HepG2 (cell line): ENCODE data around the gene RNGTT. TPM values are rescaled to one million over a fixed set of nuclear protein-coding genes. Genes with fewer than 3 reads are reported as not detected.

Experiments
- ATAC-seq: fragments of 200-7000 bp; cut with Tn5 transposase; 3 replicates; pipeline ENCODE4 v1.9.1; 2020; ENCODE audit warnings: mild to moderate bottlenecking, moderate library complexity
- BruUV-seq: library from RNA; stranded (reverse); fragments of 400-500 nt; replicated peaks from 2 replicates; lab custom pipeline; 2021; lab: Mats Ljungman, UMichigan
- CTCF ChIA-PET: fragments of 300-600 bp; formaldehyde crosslinking; extraction: SDS; loops from one replicate; lab custom pipeline; 2021; ENCODE audit warnings: low total read pairs, inconsistent platforms, low intra/inter-chr PET ratio; lab: Yijun Ruan, JAX
- POLR2A ChIA-PET: fragments of 350-600 bp; sonication (Branson Sonifier 250); formaldehyde crosslinking; loops from one replicate; lab custom pipeline; 2020; ENCODE audit warnings: antibody characterized with exemption, inconsistent platforms; lab: Yijun Ruan, JAX
- DNase-seq: peaks from one replicate; pipeline ENCODE4 v3.0.0-alpha.2; 2015; ENCODE audit warnings: low spot score
- FAIRE-seq: peaks from 3 replicates; lab custom pipeline; 2011; peaks lifted over from hg19 to GRCh38; lab: Jason Lieb, UNC
- H2AFZ ChIP-seq: one replicate; pipeline ENCODE4 v1.6.1; 2011; ENCODE audit warnings: low read length, inconsistent platforms
- H3K27ac ChIP-seq: fragments of 300-600 bp; 3 replicates; pipeline ENCODE4 v1.8.0; 2011; ENCODE audit warnings: mixed run types, mild to moderate bottlenecking, mixed read lengths, low read length, inconsistent platforms; ENCODE audit not compliant: insufficient read depth; ENCODE audit errors: extremely low read length
- H3K27me3 ChIP-seq, 2 experiments: fragments of 200-600 bp in 1 of 2; 2 replicates in 1 of 2; 3 replicates in 1 of 2; pipeline versions ENCODE4 v1.6.0 to v1.8.0; 2011; ENCODE audit warnings: low read length in 2 of 2, mild to moderate bottlenecking in 2 of 2, moderate library complexity in 2 of 2, inconsistent platforms in 1 of 2; ENCODE audit not compliant: insufficient read depth in 2 of 2, control insufficient read depth in 1 of 2
- H3K36me3 ChIP-seq, 2 experiments: fragments of 200-600 bp in 1 of 2; replicated peaks in 1 of 2; 2 replicates in 1 of 2; 3 replicates in 1 of 2; pipeline versions ENCODE4 v1.5.1 to v1.8.0; 2011; ENCODE audit warnings: low read length in 2 of 2, inconsistent platforms in 1 of 2; ENCODE audit not compliant: insufficient read depth in 2 of 2, control insufficient read depth in 1 of 2
- H3K4me1 ChIP-seq: 2 replicates; pipeline ENCODE4 v1.5.1; 2012; ENCODE audit warnings: low read length, inconsistent platforms; ENCODE audit not compliant: insufficient read depth
- H3K4me2 ChIP-seq: 2 replicates; pipeline ENCODE4 v1.6.0; 2011; ENCODE audit warnings: low read depth, low read length, inconsistent platforms
- H3K4me3 ChIP-seq, 3 experiments: fragments of 200-600 bp in 1 of 3; sonication (generic), shearing (Covaris generic) in 1 of 3; replicated peaks in 1 of 3; 2 replicates each; pipeline ENCODE4 v1.5.1; 2011 to 2016; ENCODE audit warnings: low read length in 3 of 3, inconsistent platforms in 2 of 3, low read depth in 2 of 3, mild to moderate bottlenecking in 2 of 3, control low read depth in 1 of 3, mixed read lengths in 1 of 3; ENCODE audit not compliant: insufficient read depth in 1 of 3
- H3K79me2 ChIP-seq: one replicate; pipeline ENCODE4 v1.6.1; 2011; ENCODE audit warnings: low read length, inconsistent platforms; ENCODE audit not compliant: insufficient read depth
- H3K9ac ChIP-seq: 2 replicates; pipeline ENCODE4 v1.6.0; 2011; ENCODE audit warnings: mild to moderate bottlenecking, low read depth, low read length, inconsistent platforms; ENCODE audit not compliant: insufficient read depth
- H3K9me3 ChIP-seq: 2 replicates; pipeline ENCODE4 v1.5.1; 2012; ENCODE audit warnings: mild to moderate bottlenecking, low read length
- H4K20me1 ChIP-seq: 2 replicates; pipeline ENCODE4 v1.6.0; 2011; ENCODE audit warnings: inconsistent platforms, mild to moderate bottlenecking, low read length, moderate library complexity; ENCODE audit not compliant: insufficient read depth
- ATAD3A ChIP-seq: sonication (generic); formaldehyde crosslinking; IDR thresholded peaks from 2 replicates; pipeline ENCODE4 v1.4.0; 2020; ENCODE audit warnings: missing genetic modification reagents
- CBX5 ChIP-seq: sonication (generic); formaldehyde crosslinking; IDR thresholded peaks from 2 replicates; pipeline ENCODE4 v1.4.0; 2020; ENCODE audit warnings: missing genetic modification reagents, borderline replicate concordance
- FOXA1 ChIP-seq, 2 experiments: fragments of 450-650 bp in 1 of 2; sonication (generic) in 1 of 2; formaldehyde crosslinking in 1 of 2; IDR thresholded peaks; 2 replicates each; pipeline versions ENCODE4 v1.4.0 to v1.6.1; 2016 to 2020; ENCODE audit warnings: missing genetic modification reagents in 1 of 2
- HBP1 ChIP-seq: IDR thresholded peaks from 2 replicates; pipeline ENCODE4 v1.6.1; 2016; ENCODE audit warnings: low read depth, control low read depth
- IRF2 ChIP-seq: IDR thresholded peaks from 2 replicates; pipeline ENCODE4 v1.6.1; 2018; ENCODE audit warnings: missing genetic modification reagents, missing compliant biosample characterization
- MAFK ChIP-seq, 2 experiments: IDR thresholded peaks in 1 of 2; conservative IDR thresholded peaks in 1 of 2; 2 replicates each; pipeline ENCODE4 v1.6.1; 2011; ENCODE audit warnings: improper control_type of control experiment in 2 of 2, low read length in 2 of 2
- MZF1 ChIP-seq: sonication (generic); formaldehyde crosslinking; IDR thresholded peaks from 2 replicates; pipeline ENCODE4 v1.8.1; 2023; ENCODE audit warnings: mild to moderate bottlenecking, missing genetic modification reagents, borderline replicate concordance
- SIN3B ChIP-seq: fragments of 150-350 bp; IDR thresholded peaks from 2 replicates; pipeline ENCODE4 v1.6.1; 2014; ENCODE audit warnings: low read length
- ZBTB42 ChIP-seq: sonication (generic); formaldehyde crosslinking; IDR thresholded peaks from 2 replicates; pipeline ENCODE4 v1.5.0; 2020; ENCODE audit warnings: mild to moderate bottlenecking, missing genetic modification reagents
- ZHX1 ChIP-seq: sonication (generic); formaldehyde crosslinking; IDR thresholded peaks from 2 replicates; pipeline ENCODE4 v1.8.1; 2022; ENCODE audit warnings: low read depth, mild to moderate bottlenecking, missing genetic modification reagents
- ZNF232 ChIP-seq: sonication (generic); formaldehyde crosslinking; IDR thresholded peaks from 2 replicates; pipeline ENCODE4 v1.4.0; 2020; ENCODE audit warnings: missing genetic modification reagents, borderline replicate concordance
- ZNF781 ChIP-seq: sonication (generic); formaldehyde crosslinking; IDR thresholded peaks from 2 replicates; pipeline ENCODE4 v1.5.1; 2020; ENCODE audit warnings: borderline replicate concordance, mild to moderate bottlenecking, missing genetic modification reagents; ENCODE audit errors: not compliant biosample characterization
- WGBS: methylation state at CpG from one replicate; pipeline ENCODE4 v1.1.6; 2017; ENCODE audit warnings: low lambda C conversion rate; 5-methylcytosine and 5-hydroxymethylcytosine counted together
- in situ Hi-C: cut with HindIII; loops from 2 replicates; pipeline ENCODE4 v1.10.0; 2017; ENCODE audit warnings: low pct_unique_long_range_greater_than_20kb; ENCODE audit not compliant: extremely low pct_ligation_motif_present
- intact Hi-C: fragments of 100-400 bp; cut with micrococcal nuclease; formaldehyde crosslinking; loops from one replicate; pipeline ENCODE4 v1.10.0; 2022; ENCODE audit not compliant: unreplicated experiment
- polyA plus RNA-seq, 8 experiments: library from polyadenylated mRNA; depleted of rRNA in 3 of 8; stranded (reverse) in 7 of 8; unstranded in 1 of 8; fragments of >200 nt; fragmentation: Illumina TruSeq in 4 of 8; extraction: Trizol in 4 of 8; gene quantifications; 2 replicates each; pipeline versions ENCODE4 v1.2.1 to v1.2.3, GENCODE V29; 2011 to 2016; ENCODE audit warnings: low read depth in 4 of 8, missing spikeins in 1 of 8, mixed read lengths in 1 of 8; ENCODE audit not compliant: insufficient read depth in 1 of 8
- total RNA-seq, 5 experiments: library from RNA; depleted of rRNA; stranded (reverse); fragments of >200 nt; fragmentation: Illumina TruSeq; extraction: Trizol; gene quantifications; 2 replicates each; pipeline ENCODE4 v1.2.3, GENCODE V29; 2016; ENCODE audit warnings: low read depth in 1 of 5

Gene RNGTT
- total and polyA plus RNA-seq, 2 of the 13 experiments (the other 11 are each of a cell fraction or from before 2014, with no cell fraction given): 6.0 to 22.6 TPM

- TF ChIP-seq MZF1: no peak
- TF ChIP-seq ZNF781 (CRISPR knock-in tag): no peak
- TF ChIP-seq FOXA1 (IDR thresholded peaks at IDR 0.05): no peak
- no peak for TF ChIP-seq FOXA1 (CRISPR knock-in tag; IDR thresholded peaks at IDR 0.05)
- no peak for TF ChIP-seq IRF2
- no peak for TF ChIP-seq ZNF232 (CRISPR knock-in tag)
- TF ChIP-seq ATAD3A (CRISPR knock-in tag): no peak
- no peak for TF ChIP-seq SIN3B
- no peak for TF ChIP-seq ZHX1
- TF ChIP-seq HBP1 (CRISPR knock-in tag): no peak
- TF ChIP-seq ZBTB42 (CRISPR knock-in tag): no peak
Measured at GRCh38 chr6:88764081-88764480, 199.3 kb downstream of the RNGTT start (continued).

GRCh38 chr6:88763160-88763559 is 200.3 kb downstream of the RNGTT start:
- no peak for TF ChIP-seq CBX5
- TF ChIP-seq MAFK (conservative IDR thresholded peaks at IDR 0.05 in 1 of 2, IDR thresholded peaks at IDR 0.05 in 1 of 2; ENCODE audit: low read length in 2 of 2): peak; percentile 3 to 38; a peak in 1 of 4 replicates
- FAIRE-seq (no peak), ATAC-seq (no peak), DNase-seq (no peak)
- no peaks in the 10 kb centered on the region for H3K4me1 ChIP-seq
- no peaks in the 10 kb centered on the region for H3K9me3 ChIP-seq
- H3K4me2 ChIP-seq: no peak overlapping the region
- no peaks in the 10 kb centered on the region; a peak in 1 of 5 replicates for H3K36me3 ChIP-seq
- H3K27me3 ChIP-seq: no peaks in the 10 kb centered on the region
- H4K20me1 ChIP-seq: no peaks in the 10 kb centered on the region
- H3K27ac ChIP-seq: no peak overlapping the region
- intact Hi-C loops: no loop called here
- no peak overlapping the region for H3K4me3 ChIP-seq
- no peaks in the 10 kb centered on the region for H3K79me2 ChIP-seq
- WGBS: 100% methylated on average over 3 of the region's 3 CpGs
- POLR2A ChIA-PET: no interaction called here
- in situ Hi-C loops: no loop called here
- BruUV-seq: no TSS peak
- H3K9ac ChIP-seq: no peak overlapping the region
- CTCF ChIA-PET: no interaction called here
- no peak overlapping the region for H2AFZ ChIP-seq
